T-cell (primary cell): ENCODE results near the gene SLC22A4. TPM values are rescaled to one million over a fixed set of nuclear protein-coding genes. Genes with fewer than 3 reads are reported as not detected.

Experiments
- ATAC-seq, 4 experiments: fragments of 200-7000 bp in 3 of 4; fragments of 150-1000 bp in 1 of 4; cut with Tn5 transposase; replicated peaks in 1 of 4; 1 replicate in 3 of 4; 2 replicates in 1 of 4; pipeline ENCODE4 v1.10.0; 2021; ENCODE audit warnings: moderate library complexity in 3 of 4, mild to moderate bottlenecking in 2 of 4, moderate number of reproducible peaks in 1 of 4
- CTCF ChIA-PET, 2 donors: fragments of 300-600 bp; sonication (Branson Sonifier 250); formaldehyde crosslinking; loops; one replicate each; lab custom pipeline; 2022; ENCODE audit warnings: antibody characterized with exemption in 2 of 2; lab: Charles Lee
- POLR2A ChIA-PET, 2 donors: fragments of 300-600 bp; sonication (Branson Sonifier 250); formaldehyde crosslinking; loops; one replicate each; lab custom pipeline; 2022; ENCODE audit warnings: antibody characterized with exemption in 2 of 2; lab: Charles Lee
- DNase-seq, 35 experiments: peaks; one replicate each; pipeline versions ENCODE4 v3.0.0 to v3.0.0-alpha.2; 2013 to 2023
- H3K27ac ChIP-seq: one replicate; pipeline ENCODE4 v1.5.1; 2013; ENCODE audit warnings: low read length
- H3K27me3 ChIP-seq, 2 experiments: replicated peaks in 1 of 2; 1 replicate in 1 of 2; 2 replicates in 1 of 2; pipeline versions ENCODE4 v1.6.1 to v1.7.0; 2013; ENCODE audit warnings: low read length in 1 of 2, mixed read lengths in 1 of 2; ENCODE audit not compliant: control insufficient read depth in 2 of 2, insufficient read depth in 2 of 2; ENCODE audit errors: extremely low read depth in 1 of 2
- H3K36me3 ChIP-seq, 2 donors: 1 replicate in 1 of 2; 2 replicates in 1 of 2; pipeline versions ENCODE4 v1.6.1 to v1.7.0; 2013; ENCODE audit warnings: low read length in 1 of 2; ENCODE audit not compliant: control insufficient read depth in 2 of 2, insufficient read depth in 1 of 2; ENCODE audit errors: extremely low read depth in 1 of 2
- H3K4me1 ChIP-seq, 2 experiments: 1 replicate in 1 of 2; 2 replicates in 1 of 2; pipeline versions ENCODE4 v1.6.1 to v1.7.0; 2013; ENCODE audit warnings: low read length in 2 of 2, mixed read lengths in 1 of 2; ENCODE audit not compliant: insufficient read depth in 2 of 2, control insufficient read depth in 1 of 2; ENCODE audit errors: extremely low read depth in 1 of 2
- H3K4me3 ChIP-seq, 2 donors: 1 replicate in 1 of 2; 2 replicates in 1 of 2; pipeline versions ENCODE4 v1.5.1 to v1.7.0; 2013; ENCODE audit warnings: mild to moderate bottlenecking in 2 of 2, low read length in 1 of 2, moderate library complexity in 1 of 2; ENCODE audit not compliant: control insufficient read depth in 1 of 2; ENCODE audit errors: extremely low read depth in 1 of 2
- H3K9me3 ChIP-seq: 2 replicates; pipeline ENCODE4 v1.7.0; 2013
- H3K27ac Mint-ChIP-seq, 2 donors: one replicate each; pipeline ENCODE4 v1.8.0; 2020 to 2021; ENCODE audit warnings: mild to moderate bottlenecking in 2 of 2, mixed read lengths in 2 of 2
- H3K27me3 Mint-ChIP-seq, 2 donors: one replicate each; pipeline ENCODE4 v1.8.0; 2021 to 2022; ENCODE audit warnings: mixed read lengths in 2 of 2
- H3K36me3 Mint-ChIP-seq: one replicate; pipeline ENCODE4 v1.8.0; 2021; ENCODE audit warnings: mixed read lengths
- H3K4me1 Mint-ChIP-seq, 3 donors: one replicate each; pipeline ENCODE4 v1.8.0; 2020 to 2022; ENCODE audit warnings: mixed read lengths in 3 of 3, mild to moderate bottlenecking in 1 of 3
- H3K4me3 Mint-ChIP-seq, 3 donors: one replicate each; pipeline ENCODE4 v1.8.0; 2020 to 2022; ENCODE audit warnings: mild to moderate bottlenecking in 3 of 3, mixed read lengths in 3 of 3, moderate library complexity in 3 of 3
- H3K9me3 Mint-ChIP-seq, 3 donors: one replicate each; pipeline ENCODE4 v1.8.0; 2020 to 2022; ENCODE audit warnings: mixed read lengths in 3 of 3
- WGBS: methylation state at CpG from one replicate; pipeline ENCODE4 v1.1.5; 2013; ENCODE audit warnings: missing lambda C conversion rate; ENCODE audit not compliant: insufficient coverage; 5-methylcytosine and 5-hydroxymethylcytosine counted together
- total RNA-seq, 35 experiments: library from RNA in 6 of 35; stranded (reverse) in 6 of 35; fragments of 120-200 nt in 1 of 35; gene quantifications; one replicate each; pipeline versions ENCODE4 v1.2.1 to v1.2.4 and lab custom pipeline; 2013 to 2026

SLC22A4 gene
- total RNA-seq, 5 donors from 2014 or later (not counting 1 experiment from before 2014, with no cell fraction given) = 0.20 TPM; not detected in 4

DNA sequence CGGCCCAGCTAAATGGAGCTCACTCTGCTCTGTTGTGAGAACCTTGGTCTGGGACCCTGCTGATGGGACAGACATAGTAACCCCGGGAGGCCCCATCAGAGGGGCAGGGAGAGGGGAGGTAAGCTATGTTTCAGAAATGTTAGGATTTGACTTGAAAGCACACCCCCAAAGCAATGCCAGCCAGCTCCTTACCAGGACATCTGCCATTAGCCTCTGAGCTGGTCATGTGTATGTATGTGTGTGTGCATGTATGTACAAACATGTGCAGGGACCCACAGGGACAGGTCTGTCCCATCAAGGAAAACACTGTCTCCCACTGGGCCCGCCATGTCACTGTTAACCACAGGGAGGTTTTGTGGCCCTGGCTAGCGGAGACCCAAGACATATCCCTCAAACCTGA is 14.5 kb downstream of the SLC22A4 start:
- Histone ChIP-seq H3K9me3 (peaks cover 2% of the 10 kb centered on the region), H3K4me1 (no peaks in the 10 kb centered on the region), H3K27me3 (no peaks in the 10 kb centered on the region), H3K36me3 (peaks cover 0 to 2% of the 10 kb centered on the region in 2 donors), H3K4me3 (no peak overlapping the region), H3K27ac (no peak overlapping the region)
- Mint-ChIP-seq H3K4me3 (no peak overlapping the region), H3K27me3 (no peaks in the 10 kb centered on the region), H3K9me3 (peaks cover 4 to 16% (median 9%) of the 10 kb centered on the region in 3 donors), H3K36me3 (peaks cover 12% of the 10 kb centered on the region), H3K4me1 (no peaks in the 10 kb centered on the region), H3K27ac (no peak overlapping the region)
- ATAC-seq (no peak), DNase-seq (no peak)
- CTCF ChIA-PET = no interaction called here
- POLR2A ChIA-PET = no interaction called here
- WGBS = 89% methylated on average over 4 of the region's 4 CpGs

DNA sequence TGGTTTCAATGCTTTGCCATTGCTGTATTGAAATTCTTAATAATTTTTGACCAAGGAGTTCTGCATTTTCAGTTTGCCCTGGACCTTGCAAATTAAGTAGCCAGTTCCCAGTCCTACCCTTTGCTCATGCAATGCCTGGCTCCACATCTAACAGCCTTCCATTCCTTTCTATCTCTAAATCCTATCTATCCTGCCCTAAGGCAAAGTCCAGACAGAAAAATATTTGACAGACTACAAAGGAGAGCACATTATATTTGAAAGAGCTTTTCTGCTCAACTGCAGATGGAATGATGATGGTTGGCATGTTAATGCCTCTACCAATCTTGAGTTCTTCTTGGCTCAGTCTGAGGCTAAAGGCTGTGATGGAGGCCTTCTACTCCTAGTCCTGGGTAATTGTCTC is 15.5 kb downstream of the SLC22A4 start:
- no peak overlapping the region for H3K4me3 Mint-ChIP-seq
- Histone ChIP-seq H3K9me3 (peaks cover 1% of the 10 kb centered on the region), H3K27ac (no peak overlapping the region), H3K27me3 (no peaks in the 10 kb centered on the region), H3K4me1 (no peaks in the 10 kb centered on the region), H3K36me3 (peaks cover 0 to 4% of the 10 kb centered on the region in 2 donors), H3K4me3 (no peak overlapping the region)
- H3K27ac Mint-ChIP-seq = no peak overlapping the region
- ChIA-PET POLR2A (no interaction called here), CTCF (no interaction called here)
- H3K36me3 Mint-ChIP-seq = peaks cover 12% of the 10 kb centered on the region
- H3K9me3 Mint-ChIP-seq = peaks cover 4 to 12% (median 6%) of the 10 kb centered on the region in 3 donors
- no peak for DNase-seq
- no peaks in the 10 kb centered on the region for H3K27me3 Mint-ChIP-seq
- no peak for ATAC-seq
- H3K4me1 Mint-ChIP-seq = no peaks in the 10 kb centered on the region

DNA sequence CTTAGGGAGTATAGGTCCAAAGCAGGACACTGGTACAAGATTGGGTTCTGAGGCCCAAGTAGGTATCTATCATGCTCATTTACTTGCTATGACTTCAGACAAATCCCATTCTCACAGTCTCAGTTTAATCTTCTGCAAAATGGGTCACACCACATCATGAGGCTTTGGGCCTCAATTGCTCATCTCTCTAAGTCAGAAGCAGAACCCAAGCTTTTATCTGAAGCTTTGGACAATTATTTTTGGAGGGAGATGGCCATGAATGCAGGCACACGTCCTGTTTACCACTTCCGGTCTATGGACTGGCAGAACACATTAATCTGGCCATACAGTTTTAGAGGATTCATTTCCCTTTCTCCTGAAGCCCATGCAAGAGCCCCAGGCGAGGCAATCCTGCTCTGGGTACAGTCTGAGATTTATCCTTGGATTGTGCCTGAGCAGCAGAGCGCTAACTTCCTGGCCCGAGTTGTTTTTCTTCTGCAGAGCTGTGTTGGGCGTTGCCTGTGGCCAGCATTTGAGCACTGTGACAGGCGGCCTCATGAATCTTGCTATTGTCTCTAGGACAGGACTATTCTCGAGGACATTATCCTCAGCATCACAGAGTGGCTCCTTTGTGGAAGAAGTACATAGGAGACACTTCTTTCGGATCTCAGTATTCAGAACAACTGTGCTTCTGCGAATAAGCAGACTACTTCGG is 16.1 kb downstream of the SLC22A4 start:
- H3K4me1 Mint-ChIP-seq = no peaks in the 10 kb centered on the region
- Histone ChIP-seq H3K4me1 (no peaks in the 10 kb centered on the region), H3K9me3 (no peaks in the 10 kb centered on the region), H3K36me3 (peaks cover 0 to 4% of the 10 kb centered on the region in 2 donors), H3K4me3 (no peak overlapping the region), H3K27me3 (no peaks in the 10 kb centered on the region), H3K27ac (no peak overlapping the region)
- no peak overlapping the region for H3K4me3 Mint-ChIP-seq
- no peak for DNase-seq
- POLR2A ChIA-PET = no interaction called here
- WGBS = 83% methylated on average over 11 of the region's 11 CpGs
- H3K27me3 Mint-ChIP-seq = no peaks in the 10 kb centered on the region
- CTCF ChIA-PET = interaction anchor here in 1 of 2 donors (0.6 kb wide), 1 partner anchor 510 kb away, joined by 3 read pairs; no protein-coding TSS in a partner anchor
- peaks cover 8% of the 10 kb centered on the region for H3K36me3 Mint-ChIP-seq
- peaks cover 2 to 7% (median 3%) of the 10 kb centered on the region in 3 donors for H3K9me3 Mint-ChIP-seq
- no peak overlapping the region for H3K27ac Mint-ChIP-seq
- no peak for ATAC-seq

DNA sequence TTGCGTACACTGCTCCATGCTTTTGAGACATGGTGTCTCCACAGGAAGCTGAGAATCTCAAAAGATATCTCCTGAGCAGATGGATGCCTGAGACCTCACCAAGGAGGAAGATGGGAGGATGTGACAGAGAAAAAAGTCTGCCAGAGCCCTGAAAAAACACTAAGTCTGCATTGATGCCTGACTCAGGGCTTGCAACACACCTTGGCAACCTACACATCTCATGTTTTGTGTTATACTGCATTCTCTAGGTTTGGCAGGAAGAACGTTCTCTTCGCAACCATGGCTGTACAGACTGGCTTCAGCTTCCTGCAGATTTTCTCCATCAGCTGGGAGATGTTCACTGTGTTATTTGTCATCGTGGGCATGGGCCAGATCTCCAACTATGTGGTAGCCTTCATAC is 19.2 kb downstream of the SLC22A4 start:
- no peaks in the 10 kb centered on the region for H3K27me3 ChIP-seq
- ATAC-seq = no peak
- no peak overlapping the region for H3K27ac Mint-ChIP-seq
- H3K36me3 ChIP-seq = peaks cover 0 to 4% of the 10 kb centered on the region in 2 donors
- H3K4me1 ChIP-seq = no peaks in the 10 kb centered on the region
- H3K27ac ChIP-seq = no peak overlapping the region
- no peak for DNase-seq
- H3K36me3 Mint-ChIP-seq = peaks cover 6% of the 10 kb centered on the region
- ChIA-PET POLR2A (no interaction called here), CTCF (no interaction called here)
- no peaks in the 10 kb centered on the region for H3K4me1 Mint-ChIP-seq
- 95% methylated on average over 3 of the region's 4 CpGs for WGBS
- H3K27me3 Mint-ChIP-seq = no peaks in the 10 kb centered on the region
- H3K4me3 ChIP-seq = no peak overlapping the region
- no peaks in the 10 kb centered on the region for H3K9me3 ChIP-seq
- H3K9me3 Mint-ChIP-seq = no peaks in the 10 kb centered on the region
- H3K4me3 Mint-ChIP-seq = no peak overlapping the region

DNA sequence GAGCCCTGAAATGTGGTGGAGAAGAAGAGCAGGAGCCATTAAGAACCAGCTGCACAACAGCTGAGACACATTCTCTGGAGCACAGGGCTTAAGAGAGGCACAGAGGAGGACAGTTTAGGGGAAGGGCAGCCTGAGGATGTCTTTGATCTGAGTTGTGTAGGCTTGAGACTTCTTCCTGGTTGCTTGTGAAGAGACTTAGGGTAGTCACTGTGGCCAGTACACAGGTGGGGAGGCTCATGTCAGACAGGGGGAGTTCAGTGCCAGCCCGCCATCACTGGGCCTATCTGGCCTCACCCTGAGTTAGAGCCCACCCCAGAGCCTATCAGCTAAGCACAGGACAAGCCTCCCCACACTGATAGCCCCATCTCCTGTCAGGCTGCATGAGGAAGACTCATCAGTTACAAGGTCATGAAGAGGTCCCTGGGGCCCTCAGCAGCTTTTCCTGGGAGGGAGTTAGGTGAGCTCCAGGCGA is 19.8 kb downstream of the SLC22A4 start:
- no peak overlapping the region for H3K27ac ChIP-seq
- WGBS = 60% methylated on average over 1 of the region's 2 CpGs
- no peaks in the 10 kb centered on the region for H3K9me3 ChIP-seq
- H3K36me3 Mint-ChIP-seq = peaks cover 6% of the 10 kb centered on the region
- no peaks in the 10 kb centered on the region for H3K4me1 ChIP-seq
- no peaks in the 10 kb centered on the region for H3K27me3 Mint-ChIP-seq
- H3K4me3 ChIP-seq = no peak overlapping the region
- peaks cover 0 to 4% of the 10 kb centered on the region in 2 donors for H3K36me3 ChIP-seq
- H3K4me3 Mint-ChIP-seq = no peak overlapping the region
- no peak for DNase-seq
- no peak for ATAC-seq
- POLR2A ChIA-PET = no interaction called here
- H3K9me3 Mint-ChIP-seq = no peaks in the 10 kb centered on the region
- CTCF ChIA-PET = no interaction called here
- no peaks in the 10 kb centered on the region for H3K27me3 ChIP-seq
- H3K4me1 Mint-ChIP-seq = no peaks in the 10 kb centered on the region
- H3K27ac Mint-ChIP-seq = no peak overlapping the region

DNA sequence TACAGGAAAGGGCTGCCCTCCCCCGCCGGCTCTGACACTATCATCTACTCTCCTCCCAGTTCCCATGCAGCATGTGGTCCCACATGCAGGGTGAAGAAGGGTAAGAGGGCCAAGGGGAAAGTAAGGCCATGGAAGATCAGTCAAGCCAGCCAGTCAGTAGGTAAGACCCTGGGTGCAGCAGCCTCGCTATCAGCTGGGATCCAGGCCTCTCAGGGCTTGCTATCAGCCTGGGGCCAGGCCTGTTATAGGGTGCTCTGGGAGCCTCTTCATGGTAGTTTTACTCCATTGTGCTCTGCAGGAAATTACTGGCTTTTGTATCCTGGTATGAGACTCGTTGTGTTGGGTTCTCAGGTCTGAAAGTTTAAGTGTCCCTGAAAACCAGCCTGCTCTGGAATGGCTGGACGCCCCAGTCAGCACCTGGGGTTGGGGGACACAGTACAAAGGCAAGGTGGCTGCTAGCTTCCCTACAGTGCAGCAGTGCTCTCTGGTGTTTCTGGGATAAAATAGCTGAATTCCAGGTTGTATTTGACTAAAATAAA is 21.4 kb downstream of the SLC22A4 start:
- Mint-ChIP-seq H3K27ac (no peak overlapping the region), H3K9me3 (no peaks in the 10 kb centered on the region), H3K4me3 (no peak overlapping the region), H3K4me1 (no peaks in the 10 kb centered on the region), H3K36me3 (peaks cover 6% of the 10 kb centered on the region), H3K27me3 (no peaks in the 10 kb centered on the region)
- WGBS = 75% methylated on average over 3 of the region's 5 CpGs
- no peak overlapping the region for H3K4me3 ChIP-seq
- ChIA-PET CTCF (no interaction called here), POLR2A (no interaction called here)
- H3K36me3 ChIP-seq = peaks cover 0 to 4% of the 10 kb centered on the region in 2 donors
- no peaks in the 10 kb centered on the region for H3K9me3 ChIP-seq
- no peak for ATAC-seq
- no peaks in the 10 kb centered on the region for H3K4me1 ChIP-seq
- no peak for DNase-seq
- H3K27ac ChIP-seq = no peak overlapping the region
- H3K27me3 ChIP-seq = no peaks in the 10 kb centered on the region
